GM19452 (cell line): Measurements from ENCODE around the gene TM6SF1.
"Not testable (repeated sequence)": the region's sequence is repeated elsewhere in the genome, so short reads cannot be mapped to it uniquely, and the experiment has no call there.

ENCODE experiments used
- ATAC-seq: cut with Tn5 transposase; IDR thresholded peaks from one replicate; pipeline ENCODE4 v1.9.1; 2021; ENCODE audit not compliant: unreplicated experiment

TM6SF1 gene

DNA sequence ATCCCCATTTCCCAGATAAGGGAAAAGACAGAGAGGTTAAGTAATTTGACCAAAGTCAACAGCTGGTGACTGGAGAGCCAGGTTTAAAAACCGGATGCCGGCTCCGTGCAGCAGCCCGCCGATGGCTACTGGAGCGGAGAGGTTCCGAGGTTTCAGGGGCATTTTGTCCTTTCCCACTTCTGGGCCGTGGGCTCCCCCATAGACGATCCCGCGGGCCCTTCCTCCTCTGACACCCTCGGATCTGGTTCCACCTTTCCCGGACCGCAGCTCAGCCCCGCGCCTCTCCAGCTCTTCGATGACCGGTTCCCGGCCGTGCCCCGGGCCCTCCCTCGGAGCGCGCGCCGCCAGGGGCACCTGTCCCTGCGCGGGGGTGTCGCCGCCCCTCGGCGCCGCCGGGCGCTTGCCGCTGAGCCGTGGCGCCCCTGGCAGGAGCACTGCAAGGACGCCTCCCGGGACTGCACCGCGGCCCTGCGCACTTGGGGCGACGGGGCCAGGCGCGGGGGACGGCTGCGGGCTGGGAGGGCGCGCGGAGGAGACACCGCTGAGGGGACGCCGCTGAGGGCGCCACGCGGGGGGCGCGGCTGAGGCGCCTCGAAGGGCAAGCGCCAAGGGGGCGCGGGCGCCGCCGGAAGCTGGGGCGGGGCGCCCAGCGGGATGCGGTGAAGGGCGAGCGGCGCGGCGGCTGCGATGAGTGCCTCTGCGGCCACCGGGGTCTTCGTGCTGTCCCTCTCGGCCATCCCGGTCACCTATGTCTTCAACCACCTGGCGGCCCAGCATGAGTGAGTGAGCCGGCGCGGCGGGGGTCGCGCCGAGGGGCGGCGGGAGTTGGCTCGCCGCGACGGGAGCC is at the start of gene TM6SF1:
TM6SF1 (plus strand) TSS at position 652 of the 847 bp plus-strand sequence; CDS start at position 688, 36 bp downstream.
- ATAC-seq, result peak; percentile 36

GRCh38 chr15:83057696-83058376 is 49.6 kb upstream of the TM6SF1 start:
- no peak for ATAC-seq

DNA sequence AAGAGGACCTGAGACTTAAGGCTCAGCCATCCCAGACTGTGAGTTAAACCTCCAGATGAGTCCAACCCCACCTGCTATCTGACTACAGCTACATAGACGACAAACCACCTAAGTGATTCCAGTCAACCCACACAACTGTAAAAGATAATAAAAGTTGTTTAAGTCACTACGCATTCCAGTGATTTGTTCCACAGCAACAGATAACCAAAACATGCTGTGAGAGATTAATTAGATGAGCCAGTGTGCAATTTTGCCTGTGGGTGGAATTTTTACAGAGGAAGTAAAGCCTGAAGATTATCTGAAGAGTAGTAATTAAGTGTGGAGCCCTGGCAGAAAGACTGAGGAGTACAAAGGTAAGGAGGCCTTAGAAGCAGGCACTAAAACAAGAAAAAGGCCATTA is 45.8 kb upstream of the TM6SF1 start:
- no peak for ATAC-seq

GRCh38 chr15:83062768-83063180 is 44.7 kb upstream of the TM6SF1 start:
- ATAC-seq, result no peak

GRCh38 chr15:83063551-83063950 is 43.9 kb upstream of the TM6SF1 start:
- ATAC-seq, result no peak

GRCh38 chr15:83064859-83065258 is 42.6 kb upstream of the TM6SF1 start:
- no peak for ATAC-seq

DNA sequence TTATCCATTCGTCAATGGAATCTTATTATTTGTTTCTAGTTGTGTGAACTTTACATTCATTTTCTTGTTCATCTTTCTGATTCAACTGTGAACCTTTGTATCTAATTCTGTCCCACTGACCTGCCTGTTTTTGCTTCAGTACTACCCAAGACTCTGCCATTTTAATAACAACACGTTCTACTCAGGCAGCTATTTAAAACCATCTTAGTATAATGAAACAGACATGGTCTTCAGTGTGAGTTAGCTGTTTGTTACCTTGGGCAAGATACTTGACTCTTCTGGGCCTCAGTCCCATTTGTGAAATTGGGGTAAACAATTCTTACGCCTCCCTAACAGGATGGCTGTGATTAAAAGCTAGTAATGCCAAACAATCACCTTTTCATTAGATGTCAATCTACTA is 42.0 kb upstream of the TM6SF1 start:
- no peak for ATAC-seq

- ATAC-seq, result no peak
These were observed 41.3 kb upstream of the TM6SF1 start for GRCh38 chr15:83066034-83066733.

- ATAC-seq, result peak; percentile 86
These were observed 40.5 kb upstream of the TM6SF1 start, which contains the start of gene BTBD1 for GRCh38 chr15:83066734-83067637. BTBD1 (minus strand) TSS chr15:83067252; CDS start chr15:83067151, 101 bp downstream.

GRCh38 chr15:83067638-83067962 is 39.8 kb upstream of the TM6SF1 start:
- ATAC-seq, result no peak

GRCh38 chr15:83068054-83068453 is 39.4 kb upstream of the TM6SF1 start:
- ATAC-seq, result no peak

GRCh38 chr15:83069211-83069642 is 38.2 kb upstream of the TM6SF1 start:
- not testable (repeated sequence) for ATAC-seq

- ATAC-seq, result no peak
These were observed 29.8 kb upstream of the TM6SF1 start for GRCh38 chr15:83077491-83078230.

DNA sequence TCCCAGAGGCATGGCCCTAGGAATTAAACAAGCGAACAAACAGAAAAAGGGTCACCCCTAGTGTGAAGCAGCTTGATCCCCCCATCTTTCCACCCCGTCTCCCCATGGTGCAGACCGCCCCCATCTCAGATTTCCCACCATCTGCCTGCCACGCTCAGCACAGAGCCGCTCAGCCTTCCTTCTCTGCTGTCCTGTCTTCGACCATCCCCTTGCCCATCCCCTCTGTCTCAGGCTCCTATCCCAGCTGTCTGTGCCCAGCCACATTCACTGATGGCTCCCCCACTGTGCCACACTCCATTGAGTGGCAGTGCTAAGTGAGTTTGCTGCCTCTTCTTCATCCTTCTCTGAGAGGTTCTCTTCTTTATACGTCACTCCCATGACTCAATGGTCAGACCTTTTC is 28.7 kb upstream of the TM6SF1 start:
- no peak for ATAC-seq

GRCh38 chr15:83081256-83082014 is 26.0 kb upstream of the TM6SF1 start:
- no peak for ATAC-seq

DNA sequence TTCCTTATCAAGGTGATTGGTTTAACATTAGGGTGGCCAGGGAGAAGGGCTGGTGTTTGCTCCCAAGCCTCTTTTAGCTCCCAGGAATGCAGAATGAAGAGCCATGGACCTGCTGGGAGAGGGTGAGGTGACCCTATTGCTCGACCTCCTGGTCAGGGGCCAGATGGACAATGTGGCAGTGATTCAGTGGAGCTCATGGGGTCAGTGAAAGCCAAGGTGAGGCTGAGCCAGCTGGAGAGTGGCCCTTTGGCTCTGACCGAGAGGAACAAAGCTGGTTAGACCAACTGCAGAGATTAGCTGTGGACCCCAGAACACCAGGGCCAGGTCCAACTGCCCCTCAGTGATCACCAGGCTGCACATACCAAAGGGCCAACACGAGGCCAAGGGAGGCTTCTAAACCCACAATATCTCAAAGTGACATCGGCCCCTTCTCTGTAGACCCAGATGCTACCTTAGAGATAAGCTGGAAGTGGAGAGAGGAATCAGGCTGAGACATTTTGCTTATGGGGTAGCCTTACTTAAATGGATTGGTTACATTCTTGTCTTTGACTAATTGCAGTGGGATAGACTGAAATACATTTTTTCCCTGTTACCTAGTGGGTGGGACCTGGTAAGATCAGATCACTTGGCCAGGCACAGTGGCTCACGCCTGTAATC is 24.6 kb upstream of the TM6SF1 start:
- no peak for ATAC-seq

GRCh38 chr15:83085461-83085860 is 22.0 kb upstream of the TM6SF1 start:
- ATAC-seq, result not testable (repeated sequence)

DNA sequence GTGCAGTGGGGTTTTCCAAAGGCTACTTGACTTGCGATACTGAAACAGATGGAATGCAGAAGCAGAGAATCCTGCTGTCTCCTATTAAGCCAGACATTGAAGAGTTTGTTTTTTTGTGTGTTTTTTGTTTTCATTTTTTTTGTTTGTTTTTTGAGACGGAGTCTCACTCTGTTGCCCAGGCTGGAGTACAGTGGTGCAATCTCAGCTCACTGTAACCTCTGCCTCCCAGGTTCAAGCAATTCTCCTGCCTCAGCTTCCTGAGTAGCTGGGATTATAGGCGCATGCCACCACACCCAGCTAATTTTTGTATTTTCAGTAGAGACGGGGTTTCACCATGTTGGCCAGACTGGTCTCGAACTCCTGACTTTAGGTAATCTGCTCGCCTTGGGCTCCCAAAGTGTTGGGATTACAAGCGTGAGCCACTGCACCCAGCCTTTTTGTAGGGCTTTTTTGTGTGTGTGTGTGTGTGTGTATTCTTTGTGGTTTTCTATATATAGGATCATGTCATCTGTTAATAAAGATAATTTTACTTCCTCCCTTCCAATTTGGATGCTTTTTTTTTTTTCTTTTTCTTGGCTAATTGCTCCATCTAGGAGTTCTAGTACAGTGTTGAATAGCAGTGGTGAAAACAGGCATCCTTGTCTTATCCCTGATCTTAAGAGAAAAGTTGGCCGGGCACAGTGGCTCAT is 21.4 kb upstream of the TM6SF1 start:
- ATAC-seq, result not testable (repeated sequence)
